Limb (tissue), 2 donors: ENCODE results near the gene SH3PXD2A.

Experiments used
- DNase-seq, 2 donors: peaks; one replicate each; pipeline ENCODE4 v3.0.0-alpha.2; 2016; ENCODE audit errors: extremely low spot score in 2 of 2

SH3PXD2A gene

GRCh38 chr10:103729851-103730250 lies 125.5 kb downstream of the SH3PXD2A start:
- DNase-seq, result no peak

- no peak for DNase-seq
Observed at GRCh38 chr10:103727991-103728689, 127.2 kb downstream of the SH3PXD2A start.

- peak; percentile 39 to 68 for DNase-seq
Observed at GRCh38 chr10:103727546-103727963, 127.8 kb downstream of the SH3PXD2A start.

GRCh38 chr10:103726637-103727036 lies 128.7 kb downstream of the SH3PXD2A start:
- DNase-seq, result no peak

- no peak for DNase-seq
Observed at GRCh38 chr10:103725242-103725641, 130.1 kb downstream of the SH3PXD2A start.

GRCh38 chr10:103724771-103725170 lies 130.6 kb downstream of the SH3PXD2A start:
- no peak for DNase-seq

GRCh38 chr10:103724074-103724473 lies 131.3 kb downstream of the SH3PXD2A start:
- no peak for DNase-seq

- DNase-seq, result no peak
Observed at GRCh38 chr10:103723557-103723956, 131.8 kb downstream of the SH3PXD2A start.

- DNase-seq, result no peak
Observed at GRCh38 chr10:103722632-103723031, 132.7 kb downstream of the SH3PXD2A start.

GRCh38 chr10:103720964-103721335 lies 134.4 kb downstream of the SH3PXD2A start:
- no peak for DNase-seq

GRCh38 chr10:103720328-103720963 lies 134.9 kb downstream of the SH3PXD2A start:
- DNase-seq, result no peak

- no peak for DNase-seq
Observed at GRCh38 chr10:103719036-103719435, 136.3 kb downstream of the SH3PXD2A start.

GRCh38 chr10:103718247-103718620 lies 137.1 kb downstream of the SH3PXD2A start:
- no peak for DNase-seq

GRCh38 chr10:103717341-103718246 lies 137.8 kb downstream of the SH3PXD2A start:
- no peak for DNase-seq

GRCh38 chr10:103716206-103717160 lies 138.9 kb downstream of the SH3PXD2A start:
- no peak for DNase-seq

GRCh38 chr10:103715430-103715829 lies 139.9 kb downstream of the SH3PXD2A start:
- DNase-seq, result no peak

GRCh38 chr10:103714232-103714891 lies 141.0 kb downstream of the SH3PXD2A start:
- no peak for DNase-seq

- no peak for DNase-seq
Observed at GRCh38 chr10:103713676-103714075, 141.7 kb downstream of the SH3PXD2A start.

GRCh38 chr10:103712898-103713498 lies 142.4 kb downstream of the SH3PXD2A start:
- peak; percentile 79 to 89 for DNase-seq

GRCh38 chr10:103712146-103712545 lies 143.2 kb downstream of the SH3PXD2A start:
- no peak for DNase-seq
